GM21786 (cell line): ENCODE data around the gene ZNF283.

Experiments
- ATAC-seq: cut with Tn5 transposase; IDR thresholded peaks from one replicate; pipeline ENCODE4 v1.9.1; 2021; ENCODE audit not compliant: unreplicated experiment

The ZNF283 gene

GRCh38 chr19:43826787-43827754 is at the start of gene ZNF283:
Gene ZNF283, plus strand, starts transcription at chr19:43827321. Its CDS starts 6,184 bp downstream, at chr19:43833505.
- ATAC-seq: peak; percentile 86

- ATAC-seq: no peak
These were observed 48.5 kb upstream of the ZNF283 start for GRCh38 chr19:43778651-43779050.

- ATAC-seq: no peak
These were observed 47.8 kb upstream of the ZNF283 start for GRCh38 chr19:43779147-43779819.

GRCh38 chr19:43779820-43780219 is 47.3 kb upstream of the ZNF283 start:
- no peak for ATAC-seq

GRCh38 chr19:43780706-43781525 is 46.2 kb upstream of the ZNF283 start, which contains the start of gene KCNN4:
Gene KCNN4, minus strand, starts transcription at chr19:43780973. Its CDS starts 112 bp downstream, at chr19:43780861.
- ATAC-seq: peak; percentile 40

GRCh38 chr19:43781630-43782310 is 45.4 kb upstream of the ZNF283 start:
- ATAC-seq: no peak

GRCh38 chr19:43782311-43782660 is 44.8 kb upstream of the ZNF283 start:
- ATAC-seq: no peak

- no peak for ATAC-seq
These were observed 44.4 kb upstream of the ZNF283 start for GRCh38 chr19:43782689-43783231.

- no peak for ATAC-seq
These were observed 43.5 kb upstream of the ZNF283 start for GRCh38 chr19:43783636-43784035.

GRCh38 chr19:43784241-43784980 is 42.7 kb upstream of the ZNF283 start:
- ATAC-seq: no peak

GRCh38 chr19:43784981-43785808 is 41.9 kb upstream of the ZNF283 start:
- ATAC-seq: no peak

GRCh38 chr19:43786665-43787064 is 40.5 kb upstream of the ZNF283 start:
- ATAC-seq: no peak

GRCh38 chr19:43789029-43789428 is 38.1 kb upstream of the ZNF283 start:
- no peak for ATAC-seq

- no peak for ATAC-seq
These were observed 36.5 kb upstream of the ZNF283 start for GRCh38 chr19:43790587-43790986.

- no peak for ATAC-seq
These were observed 30.0 kb upstream of the ZNF283 start for GRCh38 chr19:43797118-43797517.

- ATAC-seq: no peak
These were observed 29.6 kb upstream of the ZNF283 start for GRCh38 chr19:43797556-43797955.

- no peak for ATAC-seq
These were observed 29.0 kb upstream of the ZNF283 start for GRCh38 chr19:43798026-43798545.
